C4-2B (cell line): ENCODE measurements around the gene LIPF.

Experiments
- CTCF ChIP-seq: fragments of 450-650 bp; conservative IDR thresholded peaks from 2 replicates; pipeline ENCODE4 v1.5.1; 2017; ENCODE audit warnings: mild to moderate bottlenecking
- ZFX ChIP-seq: fragments of 450-650 bp; IDR thresholded peaks from 2 replicates; pipeline ENCODE4 v1.6.1; 2017

DNA sequence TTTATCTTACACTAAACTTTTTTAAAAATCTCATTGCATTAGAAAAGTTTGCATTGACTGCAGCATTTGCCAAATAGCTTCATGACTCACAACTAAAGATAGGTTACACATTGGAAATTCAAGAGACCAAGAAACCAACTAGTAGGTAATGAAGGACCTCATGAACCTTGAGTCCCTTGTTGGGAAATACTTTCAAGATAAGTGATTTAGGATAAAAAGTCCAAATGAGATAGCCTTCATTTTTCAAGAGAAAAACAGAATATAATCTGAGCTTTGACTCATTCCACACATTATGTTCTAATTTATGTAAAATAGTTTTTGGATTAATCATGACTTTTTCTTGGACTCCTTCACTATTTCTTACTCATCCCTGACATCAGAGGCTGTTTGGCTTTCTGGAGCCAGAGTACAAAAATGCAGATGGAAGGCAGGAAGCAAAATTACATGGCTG lies 13.1 kb upstream of the LIPF start:
- no peak for TF ChIP-seq CTCF
- no peak for TF ChIP-seq ZFX
